HG02938 (cell line): Measurements from ENCODE around the gene PLA2G4D.

Source experiments
- ATAC-seq: cut with Tn5 transposase; IDR thresholded peaks from one replicate; pipeline ENCODE4 v1.9.1; 2021; ENCODE audit warnings: mild to moderate bottlenecking, moderate library complexity; ENCODE audit not compliant: unreplicated experiment

PLA2G4D gene

DNA sequence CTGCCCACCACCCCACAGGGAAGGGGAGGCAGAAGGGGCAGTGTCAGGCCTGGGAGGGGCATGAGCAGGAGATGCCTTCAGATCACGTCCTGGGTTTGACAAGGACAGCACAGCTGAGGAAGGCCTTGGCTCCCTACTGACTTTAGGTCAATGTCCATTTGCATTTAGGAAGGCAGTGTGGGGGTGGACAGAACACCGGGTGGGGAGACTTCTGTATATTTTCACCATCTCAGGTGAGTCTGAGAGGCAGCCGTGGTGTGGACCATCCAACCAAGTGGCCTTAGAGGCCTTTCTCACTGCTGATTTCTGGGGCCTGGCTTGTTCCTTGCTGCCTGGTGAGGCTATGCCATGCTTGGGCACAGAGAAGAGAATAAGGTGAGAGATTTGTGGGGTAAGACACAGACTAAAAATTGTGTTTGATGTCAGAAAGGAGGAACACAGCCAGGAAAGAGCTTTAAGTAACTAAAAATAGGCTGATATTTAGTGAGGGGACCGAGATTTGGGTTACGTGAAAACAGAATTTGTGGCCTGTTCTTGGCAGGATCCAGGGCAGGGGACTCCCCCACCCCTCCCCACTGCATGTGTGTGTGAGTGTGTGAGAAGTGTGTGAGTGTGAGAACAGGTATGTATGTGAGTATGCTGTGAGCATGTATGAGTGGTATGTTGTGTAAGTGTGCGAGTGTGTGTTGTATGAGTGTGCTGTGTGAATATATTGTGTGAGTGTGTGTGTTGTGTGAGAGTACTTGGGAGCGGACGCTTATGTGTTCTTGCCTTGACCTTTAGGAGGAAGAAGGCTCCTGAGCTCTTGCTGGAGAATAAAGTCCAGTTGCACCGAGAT, 61.8 kb downstream of the PLA2G4D start:
- ATAC-seq: no peak

DNA sequence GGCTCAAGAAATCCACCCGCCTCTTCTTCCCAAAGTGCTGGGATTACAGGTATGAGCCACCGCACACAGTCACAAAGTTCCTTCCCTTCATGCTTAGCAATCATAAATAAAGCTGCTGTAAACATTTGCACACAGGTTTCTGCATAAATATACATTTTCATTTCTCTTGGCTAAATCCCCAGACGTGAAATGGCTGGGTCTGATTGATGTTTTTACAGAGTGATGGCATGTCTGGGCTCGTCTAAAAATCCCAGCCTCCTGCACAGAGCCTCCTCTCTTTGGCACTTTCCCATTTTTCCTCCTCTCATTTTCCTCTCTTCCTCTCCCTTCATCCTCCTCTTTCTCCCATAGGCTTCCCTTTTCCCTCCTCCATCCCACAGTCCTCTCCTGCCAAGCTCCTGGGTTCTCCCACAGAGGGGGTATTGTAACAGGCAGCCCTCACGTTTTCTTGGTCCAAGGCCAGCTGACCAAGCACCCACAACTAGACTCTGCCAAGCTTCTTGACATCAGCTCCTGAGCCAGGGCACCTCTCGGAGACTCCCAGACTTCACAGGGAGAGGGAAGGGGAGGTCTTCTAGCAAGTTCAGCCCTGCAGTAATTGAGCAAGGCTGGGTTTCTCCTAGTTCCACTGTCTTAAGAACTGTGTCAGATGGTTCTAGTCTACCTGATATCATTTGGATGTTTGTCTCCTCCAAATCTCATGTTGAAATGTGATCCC, 63.0 kb downstream of the PLA2G4D start:
- ATAC-seq: no peak

DNA sequence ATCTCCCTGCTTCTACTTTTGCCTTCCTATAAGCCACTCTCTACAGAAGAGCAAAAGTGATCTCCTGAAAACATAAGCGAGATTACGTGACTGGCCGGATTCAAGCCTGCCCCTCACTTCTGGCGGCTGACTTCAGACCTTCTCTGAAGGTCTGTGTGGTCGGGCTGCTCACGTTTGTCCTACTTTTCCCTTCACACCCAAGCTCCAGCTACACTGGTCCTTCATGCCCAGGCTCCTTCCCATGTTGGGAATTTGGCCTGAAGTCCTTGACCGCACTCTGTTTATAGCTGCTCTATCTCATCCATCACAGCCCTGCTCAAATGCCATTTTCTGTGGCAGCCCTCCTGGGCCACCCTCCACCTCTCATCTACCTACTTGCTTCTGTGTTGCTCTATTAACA, 66.8 kb downstream of the PLA2G4D start:
- no peak for ATAC-seq

DNA sequence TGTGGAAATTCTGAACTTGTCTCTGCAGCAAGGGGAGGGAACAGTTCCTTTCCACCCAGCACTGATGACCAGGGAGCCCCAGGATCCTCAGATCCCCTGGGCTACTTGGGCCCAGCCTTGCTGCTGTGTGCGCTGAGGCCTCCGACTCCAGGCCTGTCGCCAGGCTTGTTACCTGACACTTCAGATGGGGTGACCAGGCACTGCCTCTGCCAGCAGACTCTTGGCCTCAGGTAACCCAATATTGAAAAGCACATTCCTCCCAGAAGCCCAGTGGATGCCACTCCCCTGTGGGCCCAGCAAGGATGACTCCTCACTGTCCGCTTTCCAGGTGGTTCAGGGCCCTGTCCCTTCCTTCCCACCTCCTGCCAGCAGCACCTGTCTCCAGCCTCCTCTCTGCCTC, 70.1 kb downstream of the PLA2G4D start:
- no peak for ATAC-seq

DNA sequence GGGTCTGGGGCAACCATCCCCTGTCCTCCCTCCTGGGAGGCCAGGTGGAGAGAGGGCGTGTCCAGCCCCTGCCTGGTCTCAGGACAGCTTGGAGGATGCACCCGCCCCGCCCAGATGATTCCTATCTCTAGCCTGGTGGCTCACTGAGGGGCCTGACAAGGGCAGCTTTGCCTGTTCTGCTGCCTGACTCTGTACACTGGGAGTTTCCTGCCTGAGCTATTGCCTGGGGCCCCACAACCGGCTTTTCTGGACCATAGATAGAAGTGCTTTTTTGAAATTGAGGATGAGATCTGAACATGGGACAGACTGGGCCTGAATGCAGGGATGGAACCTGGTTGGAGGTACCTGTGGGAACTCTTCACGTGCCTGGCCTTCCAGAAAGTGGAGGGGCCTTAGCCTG, 72.8 kb downstream of the PLA2G4D start:
- ATAC-seq: no peak

DNA sequence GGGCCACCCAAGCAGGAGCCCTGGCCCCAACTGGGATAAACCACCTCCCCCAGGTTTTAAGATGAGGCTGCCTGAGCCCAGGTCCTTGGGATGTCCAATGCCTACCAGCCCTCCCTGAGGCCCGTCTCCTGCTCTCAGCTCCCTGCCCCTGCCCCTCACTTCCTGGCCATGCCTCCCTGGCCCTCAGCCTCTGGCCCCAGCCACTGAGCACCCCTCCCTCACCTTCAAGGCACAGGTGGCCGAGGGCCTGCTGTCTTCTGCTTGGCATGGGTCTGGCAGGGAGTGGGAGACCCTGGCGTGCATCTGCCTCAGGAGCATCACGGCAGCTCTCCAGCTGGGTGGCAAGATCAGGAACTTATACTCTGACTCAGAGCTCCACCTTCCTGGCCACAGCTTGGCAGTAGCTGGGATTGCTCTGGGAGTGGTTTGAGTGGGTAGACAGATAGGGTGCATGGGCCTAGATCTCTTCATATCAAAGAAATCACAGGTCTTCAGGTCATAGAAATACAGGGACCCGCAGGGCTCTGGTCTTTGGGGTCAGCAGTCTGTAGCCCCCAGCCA, 73.6 kb downstream of the PLA2G4D start, which contains the start of gene PLA2G4E:
Gene PLA2G4E (minus strand): TSS at position 330 of the 561 bp plus-strand sequence. CDS start 12 bp downstream, at position 318.
- no peak for ATAC-seq

DNA sequence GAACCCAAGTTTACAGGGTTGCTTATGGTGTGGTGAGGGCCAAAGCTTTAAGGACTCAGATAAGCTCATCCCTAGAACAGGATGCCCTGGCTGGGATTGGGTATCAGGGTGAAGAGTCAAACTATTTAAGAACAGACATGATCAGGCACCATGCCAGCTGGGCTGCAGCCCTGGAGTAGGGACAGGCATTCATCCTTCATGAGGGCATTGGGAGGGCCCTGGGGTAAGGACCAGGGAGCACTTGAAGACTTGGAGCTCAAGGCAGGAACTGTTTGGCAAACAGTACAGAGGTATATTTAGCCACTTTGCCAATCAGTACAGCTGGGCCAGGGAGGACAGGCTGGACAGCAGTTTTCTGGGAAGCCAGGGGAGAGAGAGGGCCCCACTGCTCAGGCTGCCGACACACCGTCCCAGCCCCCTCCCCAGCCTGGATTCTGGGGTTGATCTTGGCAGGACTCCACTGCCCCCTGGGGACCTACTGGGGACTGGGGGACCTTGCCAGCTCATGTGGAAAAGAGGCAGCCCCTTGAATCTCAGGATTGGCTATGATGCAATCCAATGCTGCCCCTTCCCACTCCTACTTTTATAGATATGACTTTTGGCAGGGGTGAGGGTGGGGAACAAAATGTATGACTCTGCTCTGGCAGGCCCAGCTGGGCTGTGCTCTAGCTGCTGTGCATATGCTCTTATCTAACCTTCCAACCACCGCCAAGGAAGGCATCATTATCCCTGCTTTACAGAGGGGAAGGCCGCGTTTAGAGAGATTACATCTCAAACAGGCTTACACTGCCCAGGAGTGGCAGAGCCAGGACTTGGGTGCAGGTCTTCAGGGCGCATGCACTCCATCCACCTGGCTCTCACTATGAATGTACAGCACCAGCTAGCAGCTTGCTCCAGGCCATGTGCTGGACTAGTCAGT, 75.8 kb downstream of the PLA2G4D start:
- ATAC-seq: no peak
